Neural cell (in vitro differentiated cells): ENCODE measurements around the gene CFAP299. TPM values are rescaled to one million over a fixed set of nuclear protein-coding genes. Genes with fewer than 3 reads are reported as not detected.
"Not testable (repeated sequence)": the region's sequence is repeated elsewhere in the genome, so short reads cannot be mapped to it uniquely, and the experiment has no call there.

ENCODE experiments used
- H2AFZ ChIP-seq: fragments of 200-600, 300-800 bp; sonication (generic), shearing (Covaris generic); 2 replicates; pipeline ENCODE4 v1.6.0; 2014; ENCODE audit warnings: low read depth, mild to moderate bottlenecking, antibody characterized with exemption, low read length, moderate library complexity
- H3F3A ChIP-seq: fragments of 200-600 bp; shearing (Covaris generic); 2 replicates; pipeline ENCODE4 v1.6.1; 2016; ENCODE audit warnings: mild to moderate bottlenecking, moderate library complexity, mixed read lengths, antibody characterized with exemption, low read length; ENCODE audit not compliant: insufficient read depth, poor library complexity, severe bottlenecking
- H3K27ac ChIP-seq: fragments of 200-600, 300-800 bp; sonication (generic), shearing (Covaris generic); 2 replicates; pipeline ENCODE4 v1.5.1; 2014; ENCODE audit warnings: mild to moderate bottlenecking, low read length, moderate library complexity
- H3K27me3 ChIP-seq: fragments of 300-800, 200-600 bp; sonication (generic), shearing (Covaris generic); 2 replicates; pipeline ENCODE4 v1.6.0; 2014; ENCODE audit warnings: mild to moderate bottlenecking, low read depth, low read length, moderate library complexity; ENCODE audit not compliant: insufficient read depth
- H3K36me3 ChIP-seq: fragments of 300-800, 200-600 bp; sonication (generic), shearing (Covaris generic); 2 replicates; pipeline ENCODE4 v1.5.1; 2014; ENCODE audit warnings: mild to moderate bottlenecking, antibody characterized with exemption, low read length, moderate library complexity; ENCODE audit not compliant: insufficient read depth
- H3K4me2 ChIP-seq: fragments of 300-800, 200-600 bp; sonication (generic), shearing (Covaris generic); 2 replicates; pipeline ENCODE4 v1.6.0; 2014; ENCODE audit warnings: mild to moderate bottlenecking, low read length
- H3K4me3 ChIP-seq: fragments of 300-800, 200-600 bp; sonication (generic), shearing (Covaris generic); 2 replicates; pipeline ENCODE4 v1.5.1; 2014; ENCODE audit warnings: mild to moderate bottlenecking, low read length, moderate library complexity
- H3K79me2 ChIP-seq: fragments of 200-600 bp; shearing (Covaris generic); replicated peaks from 2 replicates; pipeline ENCODE4 v1.6.0; 2014; ENCODE audit warnings: mild to moderate bottlenecking, low read length, moderate library complexity; ENCODE audit not compliant: insufficient read depth
- H3K9ac ChIP-seq: fragments of 300-800, 200-600 bp; sonication (generic), shearing (Covaris generic); 2 replicates; pipeline ENCODE4 v1.6.1; 2016; ENCODE audit warnings: mild to moderate bottlenecking, low read length, mixed read lengths
- H3K9me2 ChIP-seq: fragments of 200-600 bp; shearing (Covaris generic); 2 replicates; pipeline ENCODE4 v1.6.1; 2016; ENCODE audit warnings: mild to moderate bottlenecking, low read length, mixed read lengths; ENCODE audit not compliant: insufficient read depth
- H3K9me3 ChIP-seq: fragments of 200-600, 300-800 bp; sonication (generic), shearing (Covaris generic); 2 replicates; pipeline ENCODE4 v1.6.1; 2016; ENCODE audit warnings: mild to moderate bottlenecking, mixed run types, low read length, moderate library complexity, mixed read lengths
- H4K20me1 ChIP-seq: fragments of 200-600 bp; shearing (Covaris generic); 2 replicates; pipeline ENCODE4 v1.6.1; 2016; ENCODE audit warnings: mild to moderate bottlenecking, mixed run types; ENCODE audit not compliant: insufficient read depth
- CTCF ChIP-seq: fragments of 450-650 bp; IDR thresholded peaks from 2 replicates; pipeline ENCODE4 v1.5.1; 2014; ENCODE audit warnings: antibody characterized with exemption, mild to moderate bottlenecking, moderate library complexity; ENCODE audit not compliant: poor library complexity, severe bottlenecking
- EP300 ChIP-seq: fragments of 450-650 bp; conservative IDR thresholded peaks from 2 replicates; pipeline ENCODE4 v1.6.1; 2014; ENCODE audit warnings: antibody characterized with exemption, mild to moderate bottlenecking, moderate library complexity; ENCODE audit not compliant: poor library complexity, severe bottlenecking
- EZH2 ChIP-seq: fragments of 200-600, 300-800 bp; shearing (Covaris generic), sonication (generic); IDR thresholded peaks from 2 replicates; pipeline ENCODE4 v1.6.1; 2014; ENCODE audit warnings: antibody characterized with exemption, low read length, borderline replicate concordance, mild to moderate bottlenecking; ENCODE audit not compliant: insufficient read depth, poor library complexity, severe bottlenecking
- MXI1 ChIP-seq: fragments of 450-650 bp; conservative IDR thresholded peaks from 2 replicates; pipeline ENCODE4 v1.6.1; 2014; ENCODE audit warnings: antibody characterized with exemption, mild to moderate bottlenecking; ENCODE audit not compliant: poor library complexity, severe bottlenecking
- POLR2AphosphoS5 ChIP-seq: IDR thresholded peaks from 2 replicates; pipeline ENCODE4 v1.6.1; 2012
- RAD21 ChIP-seq: fragments of 450-650 bp; conservative IDR thresholded peaks from 2 replicates; pipeline ENCODE4 v1.6.1; 2014; ENCODE audit warnings: antibody characterized with exemption, mild to moderate bottlenecking, moderate library complexity
- REST ChIP-seq: IDR thresholded peaks from 2 replicates; pipeline ENCODE4 v1.6.1; 2012; ENCODE audit warnings: borderline replicate concordance
- SMC3 ChIP-seq: fragments of 450-650 bp; conservative IDR thresholded peaks from 2 replicates; pipeline ENCODE4 v1.6.1; 2014; ENCODE audit warnings: antibody characterized with exemption, mild to moderate bottlenecking, moderate library complexity; ENCODE audit not compliant: poor library complexity
- TAF1 ChIP-seq: IDR thresholded peaks from 2 replicates; pipeline ENCODE4 v1.6.1; 2012; ENCODE audit warnings: low read depth
- polyA plus RNA-seq: library from polyadenylated mRNA; depleted of rRNA; stranded (reverse); fragments of >200 nt; gene quantifications from 2 replicates; pipeline ENCODE4 v1.2.3, GENCODE V29; 2014

Gene CFAP299
- polyA plus RNA-seq, 1 donor from 2014 or later: not detected

- no peaks in the 10 kb centered on the region for H3K9me3 ChIP-seq
- no peaks in the 10 kb centered on the region for H4K20me1 ChIP-seq
- H3K27ac ChIP-seq: no peak overlapping the region
- no peak overlapping the region for H2AFZ ChIP-seq
- H3K36me3 ChIP-seq: no peaks in the 10 kb centered on the region
- no peak overlapping the region for H3K9ac ChIP-seq
- TF ChIP-seq MXI1: no peak
- TF ChIP-seq POLR2AphosphoS5: no peak
- TF ChIP-seq TAF1: no peak
- peak; percentile 55 for TF ChIP-seq RAD21
- TF ChIP-seq CTCF: peak; percentile 60
- no peak for TF ChIP-seq EZH2
- peak; percentile 66 for TF ChIP-seq SMC3
- TF ChIP-seq REST: no peak
- no peaks in the 10 kb centered on the region for H3F3A ChIP-seq
- H3K4me2 ChIP-seq: no peak overlapping the region
- H3K79me2 ChIP-seq: no peaks in the 10 kb centered on the region
- no peaks in the 10 kb centered on the region for H3K9me2 ChIP-seq
- H3K27me3 ChIP-seq: peaks cover 21% of the 10 kb centered on the region
- H3K4me3 ChIP-seq: peak overlapping the region; percentile 83
Observed at GRCh38 chr4:80336582-80336981, 1.1 kb downstream of the CFAP299 start.

- no peaks in the 10 kb centered on the region for H3F3A ChIP-seq
- no peaks in the 10 kb centered on the region for H3K9me2 ChIP-seq
- no peak overlapping the region for H3K9ac ChIP-seq
- H2AFZ ChIP-seq: no peak overlapping the region
- H4K20me1 ChIP-seq: no peaks in the 10 kb centered on the region
- H3K4me3 ChIP-seq: no peak overlapping the region
- no peaks in the 10 kb centered on the region for H3K36me3 ChIP-seq
- H3K27me3 ChIP-seq: peaks cover 21% of the 10 kb centered on the region
- H3K4me2 ChIP-seq: no peak overlapping the region
- H3K9me3 ChIP-seq: no peaks in the 10 kb centered on the region
- TF ChIP-seq EZH2: no peak
- no peak for TF ChIP-seq MXI1
- TF ChIP-seq EP300: no peak
- TF ChIP-seq CTCF: no peak
- no peak for TF ChIP-seq POLR2AphosphoS5
- no peak for TF ChIP-seq RAD21
- TF ChIP-seq SMC3: no peak
- TF ChIP-seq TAF1: no peak
- no peak for TF ChIP-seq REST
- H3K27ac ChIP-seq: no peak overlapping the region
- no peaks in the 10 kb centered on the region for H3K79me2 ChIP-seq
Observed at GRCh38 chr4:80340036-80340435, 4.5 kb downstream of the CFAP299 start.

- not testable (repeated sequence) for H3K4me3 ChIP-seq, H3K4me2 ChIP-seq, H3K27ac ChIP-seq, H3K9me2 ChIP-seq, H3K9ac ChIP-seq, H3K79me2 ChIP-seq, H2AFZ ChIP-seq, H4K20me1 ChIP-seq, H3K27me3 ChIP-seq, H3K36me3 ChIP-seq, H3K9me3 ChIP-seq, H3F3A ChIP-seq
Observed at GRCh38 chr4:80342684-80343083, 7.2 kb downstream of the CFAP299 start.
